ENCODE results near the gene DCT.

Gene DCT

GRCh38 chr13:94399812-94400211 lies 79.7 kb downstream of the DCT start:
- no peak for DNase-seq (ENCODE audit: low read depth in 2 of 2, low spot score in 1 of 2)

GRCh38 chr13:94395860-94396259 lies 83.6 kb downstream of the DCT start:
- DNase-seq (ENCODE audit: low read depth in 2 of 2, low spot score in 1 of 2): no peak

- DNase-seq (ENCODE audit: low read depth in 2 of 2, low spot score in 1 of 2): no peak
Measured at GRCh38 chr13:94394723-94395122, 84.8 kb downstream of the DCT start.

- no peak for DNase-seq (ENCODE audit: low read depth in 2 of 2, low spot score in 1 of 2)
Measured at GRCh38 chr13:94390881-94391280, 88.6 kb downstream of the DCT start.

GRCh38 chr13:94389604-94390351 lies 89.7 kb downstream of the DCT start:
- no peak for DNase-seq (ENCODE audit: low read depth in 2 of 2, low spot score in 1 of 2)

GRCh38 chr13:94387047-94387446 lies 92.4 kb downstream of the DCT start:
- no peak for DNase-seq (ENCODE audit: low read depth in 2 of 2, low spot score in 1 of 2)

All from stimulated activated CD8-positive, alpha-beta memory T cell treated with anti-CD3 and anti-CD28 coated beads, Interleukin-4, amount 100 ng/mL, for 4 hours (primary cell).